Measurements from ENCODE around the gene HRK. TPM values are rescaled to one million over a fixed set of nuclear protein-coding genes. Genes with fewer than 3 reads are reported as not detected.

HRK gene
- total and polyA plus RNA-seq, 2 of the 8 experiments (the other 6 are each of a cell fraction or from before 2014, with no cell fraction given) = 1.6 to 2.7 TPM

GRCh38 chr12:116879509-116880212 lies 1.6 kb downstream of the HRK start:
- Histone ChIP-seq H3K9me3 (ENCODE audit: insufficient read depth in 2 of 2, low read depth in 1 of 2, low read length in 1 of 2) (peaks cover 0 to 1% of the 10 kb centered on the region in 2 experiments; a peak in 1 of 4 replicates), H2AFZ (ENCODE audit: low read length) (no peak overlapping the region), H4K5ac (ENCODE audit: insufficient read length, low read depth, low read length) (no peak overlapping the region), H3K23me2 (ENCODE audit: low read depth, low read length) (peaks cover 28% of the 10 kb centered on the region; the same call in 1 of the 2 replicates), H3K27me3 (replicated peaks in 1 of 4; ENCODE audit: control insufficient read depth in 3 of 4, extremely low read depth in 1 of 4, insufficient read depth in 3 of 4, low read length in 3 of 4) (peaks cover 43 to 64% (median 58%) of the 10 kb centered on the region in 4 experiments), H3K23ac (ENCODE audit: insufficient read length) (no peak overlapping the region), H4K8ac (ENCODE audit: extremely low read depth, insufficient read depth, low read length) (peak overlapping the region; percentile 41; the same call in 1 of the 2 replicates), H3K27ac (ENCODE audit: low read depth, low read length) (no peak overlapping the region), H3K36me3 (ENCODE audit: control insufficient read depth in 2 of 4, insufficient read depth in 4 of 4, low read length in 3 of 4) (peaks cover 0 to 4% (median 0%) of the 10 kb centered on the region in 4 experiments; a peak in 1 of 8 replicates), H2BK12ac (ENCODE audit: low read depth, low read length) (peak overlapping the region; percentile 10), H3K18ac (ENCODE audit: extremely low read depth, low read length) (peak overlapping the region; percentile 83), H3K4me2 (ENCODE audit: insufficient read depth in 1 of 2, low read depth in 2 of 2, low read length in 2 of 2) (peak overlapping the region; percentile 89 to 98), H3K4me3 (ENCODE audit: extremely low read depth in 1 of 4, insufficient read depth in 2 of 4, low read depth in 3 of 4, low read length in 4 of 4) (peak overlapping the region; percentile 46 to 89 (median 62)), H3K14ac (ENCODE audit: insufficient read length) (no peak overlapping the region), H4K20me1 (replicated peaks in 1 of 2; ENCODE audit: control insufficient read depth in 1 of 2, insufficient read depth in 2 of 2, low read length in 2 of 2) (peaks cover 4 to 5% of the 10 kb centered on the region in 2 experiments), H3K79me2 (ENCODE audit: control insufficient read depth in 1 of 2, insufficient read depth in 2 of 2, low read length in 2 of 2) (no peaks in the 10 kb centered on the region), H3K9ac (replicated peaks in 1 of 4; ENCODE audit: extremely low read depth in 1 of 4, low read depth in 3 of 4, low read length in 3 of 4) (no peak overlapping the region; a peak in 1 of 7 replicates), H3K4me1 (replicated peaks in 1 of 4; ENCODE audit: control insufficient read depth in 3 of 4, insufficient read depth in 4 of 4, low read length in 3 of 4) (peaks cover 6 to 28% (median 12%) of the 10 kb centered on the region in 4 experiments), H2BK15ac (ENCODE audit: low read length) (0 out of 2 replicates have a peak overlapping the region, but pooled peaks have one; percentile 25), H3K56ac (replicated peaks; ENCODE audit: insufficient read length, low read depth, low read length) (no peak overlapping the region), H2BK120ac (replicated peaks; ENCODE audit: low read depth, low read length) (no peak overlapping the region), H4K91ac (replicated peaks; ENCODE audit: insufficient read length, low read length) (no peak overlapping the region), H3K79me1 (ENCODE audit: low read depth, low read length) (no peaks in the 10 kb centered on the region), H2BK5ac (ENCODE audit: low read depth, low read length) (no peak overlapping the region), H2BK20ac (ENCODE audit: low read length) (no peak overlapping the region), H2AK5ac (ENCODE audit: low read depth, low read length) (peak overlapping the region; percentile 41; the same call in 1 of the 2 replicates), H3K4ac (replicated peaks; ENCODE audit: insufficient read length, low read depth, low read length) (no peak overlapping the region)
- FAIRE-seq (no peak), DNase-seq (ENCODE audit: low read depth in 1 of 2, low spot score in 2 of 2) (peak in 1 of 2 experiments; percentile 55)
- TF ChIP-seq SUZ12 (IDR thresholded peaks at IDR 0.05; ENCODE audit: low read length) (peak; percentile 76), RFX5 (IDR thresholded peaks at IDR 0.05; ENCODE audit: borderline replicate concordance, low read depth, low read length) (no peak), SP1 (IDR thresholded peaks at IDR 0.05; ENCODE audit: low read depth, low read length) (no peak), SP2 (IDR thresholded peaks at IDR 0.05; ENCODE audit: low read length) (no peak), RXRA (IDR thresholded peaks at IDR 0.05; ENCODE audit: insufficient read depth, low read depth, low read length) (no peak), EZH2 (IDR thresholded peaks at IDR 0.05; ENCODE audit: low read depth, low read length, severe bottlenecking) (peak; percentile 82)
- ChIA-PET CTCF (ENCODE audit: partially characterized antibody) (interaction anchor here (0.6 to 1.9 kb wide), 4 partner anchors 11 to 53 kb away, joined by 3 to 5 read pairs (median 3); no protein-coding TSS in a partner anchor), POLR2A (ENCODE audit: partially characterized antibody) (interaction anchor here (0.8 to 3.7 kb wide), 6 partner anchors 10 to 121 kb away, joined by 3 to 17 read pairs (median 3); partner anchors contain the start of gene FBXW8)
- WGBS, 2 experiments (ENCODE audit: extremely low coverage in 1 of 2, insufficient coverage in 1 of 2, insufficient read length in 1 of 2, insufficient replicate concordance in 2 of 2, low coverage in 1 of 2, low lambda C conversion rate in 2 of 2, missing lambda C conversion rate in 1 of 2) = 4% methylated on average over 25 of the region's 52 CpGs; no CpG with 5 or more reads in 1 of the 2 experiments
